Left colon (tissue), 2 donors: ENCODE results near the gene NDE1. TPM values are rescaled to one million over a fixed set of nuclear protein-coding genes. Genes with fewer than 3 reads are reported as not detected.
"Not testable (repeated sequence)": the region's sequence is repeated elsewhere in the genome, so short reads cannot be mapped to it uniquely, and the experiment has no call there.

Experiments
- ATAC-seq: fragments of 200-7000 bp; cut with Tn5 transposase; one replicate; pipeline ENCODE4 v1.9.1; 2020; ENCODE audit warnings: mild to moderate bottlenecking, moderate library complexity
- DNase-seq, 2 donors: peaks; one replicate each; pipeline ENCODE4 v3.0.0-alpha.2; 2020
- intact Hi-C, 2 donors: fragments of 100-400 bp; cut with DNase I in 1 of 2; cut with micrococcal nuclease in 1 of 2; formaldehyde crosslinking; loops; one replicate each; pipeline versions ENCODE4 v1.11.2 to v1.14.0; 2022; cut with DNase I, micrococcal nuclease
- total RNA-seq, 2 donors: library from RNA; stranded (reverse); fragmentation: NEBNext Ultra II Directional; extraction: Animal tissue kit (Norgen Biotek cat#: 25700); gene quantifications; one replicate each; pipeline ENCODE4 v1.2.1, GENCODE V29; 2021
- donor health status: DM: no; HTN: no; CAD: no.
- donor health status: DM: yes; HTN: yes; CAD: no.

Gene NDE1
- total RNA-seq, 2 donors from 2014 or later: 24.8 to 30.9 TPM

GRCh38 chr16:15674571-15674970 is 24.5 kb downstream of the NDE1 start:
- DNase-seq (no peak), ATAC-seq (no peak)
- intact Hi-C loops: no loop called here

GRCh38 chr16:15676506-15676905 is 26.5 kb downstream of the NDE1 start:
- no peak for ATAC-seq
- no peak for DNase-seq
- intact Hi-C loops: no loop called here

GRCh38 chr16:15677447-15677846 is 27.4 kb downstream of the NDE1 start:
- ATAC-seq (no peak), DNase-seq (no peak)
- intact Hi-C loops: no loop called here

GRCh38 chr16:15682105-15682570 is 32.1 kb downstream of the NDE1 start:
- DNase-seq (peak in 1 of 2 donors; percentile 30), ATAC-seq (peak; percentile 52)
- intact Hi-C loops: no loop called here

GRCh38 chr16:15686287-15686686 is 36.2 kb downstream of the NDE1 start:
- ATAC-seq (no peak), DNase-seq (no peak)
- intact Hi-C loops: no loop called here

GRCh38 chr16:15689290-15689689 is 39.2 kb downstream of the NDE1 start:
- no peak for DNase-seq
- intact Hi-C loops: no loop called here
- ATAC-seq: no peak

- ATAC-seq (no peak), DNase-seq (no peak)
- intact Hi-C loops: no loop called here
Observed at GRCh38 chr16:15690296-15690695, 40.3 kb downstream of the NDE1 start.

- DNase-seq (no peak), ATAC-seq (no peak)
- intact Hi-C loops: no loop called here
Observed at GRCh38 chr16:15691046-15691445, 41.0 kb downstream of the NDE1 start.

- intact Hi-C loops, ATAC-seq: not testable (repeated sequence)
Observed at GRCh38 chr16:15692508-15692907, 42.5 kb downstream of the NDE1 start.

GRCh38 chr16:15694499-15694898 is 44.5 kb downstream of the NDE1 start:
- intact Hi-C loops: no loop called here
- DNase-seq: no peak
- no peak for ATAC-seq

More at GRCh38 chr16:15692508-15692907, 42.5 kb downstream of the NDE1 start:
- not testable (repeated sequence) for DNase-seq

GRCh38 chr16:15699819-15700218 is 49.8 kb downstream of the NDE1 start:
- intact Hi-C loops: no loop called here
- ATAC-seq (no peak), DNase-seq (no peak)

GRCh38 chr16:15701367-15701766 is 51.3 kb downstream of the NDE1 start:
- no peak for ATAC-seq
- intact Hi-C loops: no loop called here
- DNase-seq: no peak

- DNase-seq: no peak
Observed at GRCh38 chr16:15701975-15702970, 52.2 kb downstream of the NDE1 start.

GRCh38 chr16:15703029-15703736 is 53.1 kb downstream of the NDE1 start:
- ATAC-seq (no peak), DNase-seq (no peak)
- intact Hi-C loops: no loop called here

More at GRCh38 chr16:15701975-15702970, 52.2 kb downstream of the NDE1 start:
- intact Hi-C loops: no loop called here
- no peak for ATAC-seq

GRCh38 chr16:15704545-15704987 is 54.5 kb downstream of the NDE1 start:
- ATAC-seq (peak; percentile 72), DNase-seq (peak; percentile 46 to 85)
- intact Hi-C loops: no loop called here

GRCh38 chr16:15705064-15705565 is 55.1 kb downstream of the NDE1 start:
- intact Hi-C loops: no loop called here
- ATAC-seq: no peak
- no peak for DNase-seq

GRCh38 chr16:15707332-15707731 is 57.3 kb downstream of the NDE1 start:
- DNase-seq: no peak
- ATAC-seq: no peak
- intact Hi-C loops: no loop called here

- no peak for DNase-seq
- intact Hi-C loops: no loop called here
- ATAC-seq: no peak
Observed at GRCh38 chr16:15708096-15708495, 58.1 kb downstream of the NDE1 start.

GRCh38 chr16:15708997-15709396 is 59.0 kb downstream of the NDE1 start:
- ATAC-seq (no peak), DNase-seq (no peak)
- intact Hi-C loops: no loop called here
